ENCODE data around the gene TRIP10. TPM values are rescaled to one million over a fixed set of nuclear protein-coding genes. Genes with fewer than 3 reads are reported as not detected.
"Not testable (repeated sequence)": the region's sequence is repeated elsewhere in the genome, so short reads cannot be mapped to it uniquely, and the experiment has no call there.

TRIP10 gene, protein sequence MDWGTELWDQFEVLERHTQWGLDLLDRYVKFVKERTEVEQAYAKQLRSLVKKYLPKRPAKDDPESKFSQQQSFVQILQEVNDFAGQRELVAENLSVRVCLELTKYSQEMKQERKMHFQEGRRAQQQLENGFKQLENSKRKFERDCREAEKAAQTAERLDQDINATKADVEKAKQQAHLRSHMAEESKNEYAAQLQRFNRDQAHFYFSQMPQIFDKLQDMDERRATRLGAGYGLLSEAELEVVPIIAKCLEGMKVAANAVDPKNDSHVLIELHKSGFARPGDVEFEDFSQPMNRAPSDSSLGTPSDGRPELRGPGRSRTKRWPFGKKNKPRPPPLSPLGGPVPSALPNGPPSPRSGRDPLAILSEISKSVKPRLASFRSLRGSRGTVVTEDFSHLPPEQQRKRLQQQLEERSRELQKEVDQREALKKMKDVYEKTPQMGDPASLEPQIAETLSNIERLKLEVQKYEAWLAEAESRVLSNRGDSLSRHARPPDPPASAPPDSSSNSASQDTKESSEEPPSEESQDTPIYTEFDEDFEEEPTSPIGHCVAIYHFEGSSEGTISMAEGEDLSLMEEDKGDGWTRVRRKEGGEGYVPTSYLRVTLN
- 10 to 100 TPM; 42.6 to 43.4 TPM for total RNA-seq

DNA sequence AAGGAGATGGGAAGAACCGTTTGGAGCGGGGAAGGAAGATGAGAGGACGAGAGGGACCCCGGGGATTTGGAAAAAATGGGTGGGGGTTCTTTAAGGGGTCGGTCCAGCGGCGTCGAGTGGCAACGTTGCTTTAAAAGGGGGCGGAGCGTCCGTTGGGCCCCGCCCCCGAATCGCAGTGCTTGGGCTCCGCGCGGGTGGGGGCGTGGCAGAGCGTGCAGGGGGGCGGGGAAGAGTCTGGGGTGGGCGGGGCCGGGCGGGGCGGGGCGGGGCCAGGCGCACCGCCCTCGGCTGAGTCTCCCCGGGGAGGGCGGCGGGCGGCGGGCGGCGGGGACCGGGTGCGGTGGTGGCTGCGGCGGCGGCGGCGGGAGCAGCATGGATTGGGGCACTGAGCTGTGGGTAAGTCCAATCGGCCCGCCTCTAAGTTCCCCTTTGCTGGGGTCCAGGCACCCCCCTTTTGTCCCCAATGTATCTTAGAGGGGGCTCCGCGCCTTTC, at the start of gene TRIP10:
Gene TRIP10, plus strand, starts transcription at position 291 of the 493 bp plus-strand sequence. Its CDS starts 82 bp downstream, at position 373.
- POLR2A ChIA-PET = interaction anchor here (1.9 kb wide), 1 partner anchor 33 kb away, joined by 7 read pairs; the partner anchor contains the start of gene VAV1
- CTCF ChIA-PET = interaction anchor here (1.4 to 6.3 kb wide), 6 partner anchors 11 to 222 kb away, joined by 3 to 79 read pairs (median 6); no protein-coding TSS in a partner anchor

- ChIA-PET POLR2A (no interaction called here), CTCF (no interaction called here)
These were observed 49.2 kb upstream of the TRIP10 start for GRCh38 chr19:6690160-6690885.

GRCh38 chr19:6691342-6691741, 48.1 kb upstream of the TRIP10 start:
- ChIA-PET POLR2A (no interaction called here), CTCF (no interaction called here)

DNA sequence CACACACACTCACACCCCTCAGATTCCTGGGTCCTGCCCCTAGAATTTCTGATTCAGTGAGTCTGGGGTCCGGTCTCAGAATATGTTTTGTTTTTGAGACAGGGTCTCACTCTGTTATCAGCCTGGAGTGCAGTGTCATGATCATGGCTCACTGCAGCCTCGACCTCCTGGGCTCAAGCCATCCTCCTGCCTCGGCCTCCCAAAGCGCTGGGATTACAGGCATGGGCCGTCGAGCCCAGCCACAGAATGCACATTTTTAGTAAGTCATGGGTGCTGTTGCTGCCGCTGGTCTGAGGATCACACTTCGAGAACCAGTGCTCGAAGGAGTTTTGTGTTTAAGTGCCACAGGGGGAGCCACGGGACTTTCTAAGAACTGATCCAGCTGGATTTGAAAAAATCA, 47.5 kb upstream of the TRIP10 start:
- CTCF ChIA-PET = no interaction called here

DNA sequence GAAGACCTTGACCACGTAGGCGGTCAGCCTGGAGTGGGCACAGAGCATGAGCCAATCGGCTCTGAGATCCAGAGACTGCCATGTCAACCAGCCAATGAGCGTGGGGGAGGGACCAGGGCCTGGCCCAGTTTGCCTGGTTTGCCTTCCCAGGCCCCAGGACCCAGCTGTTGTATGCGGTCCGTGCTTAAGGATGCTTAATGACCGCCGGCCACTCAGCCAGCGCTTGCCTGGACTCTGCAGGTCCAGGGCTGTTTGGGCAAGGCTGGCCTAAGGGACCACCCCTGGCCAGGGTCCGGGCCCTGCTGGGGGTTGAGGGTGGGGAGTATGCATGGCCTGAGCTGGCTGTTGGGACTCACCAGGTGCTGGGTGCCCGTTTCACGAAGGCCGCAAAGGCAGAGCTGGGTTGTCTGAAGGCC, 46.4 kb upstream of the TRIP10 start:
- CTCF ChIA-PET = no interaction called here
- POLR2A ChIA-PET = no interaction called here

More for the DNA sequence above, 47.5 kb upstream of the TRIP10 start:
- POLR2A ChIA-PET = no interaction called here

- ChIA-PET CTCF (no interaction called here), POLR2A (no interaction called here)
These were observed 45.8 kb upstream of the TRIP10 start for GRCh38 chr19:6693681-6694080.

GRCh38 chr19:6694147-6694815, 45.2 kb upstream of the TRIP10 start:
- POLR2A ChIA-PET = no interaction called here
- CTCF ChIA-PET = no interaction called here

- POLR2A ChIA-PET = no interaction called here
- CTCF ChIA-PET = no interaction called here
These were observed 43.1 kb upstream of the TRIP10 start for GRCh38 chr19:6696239-6696820.

DNA sequence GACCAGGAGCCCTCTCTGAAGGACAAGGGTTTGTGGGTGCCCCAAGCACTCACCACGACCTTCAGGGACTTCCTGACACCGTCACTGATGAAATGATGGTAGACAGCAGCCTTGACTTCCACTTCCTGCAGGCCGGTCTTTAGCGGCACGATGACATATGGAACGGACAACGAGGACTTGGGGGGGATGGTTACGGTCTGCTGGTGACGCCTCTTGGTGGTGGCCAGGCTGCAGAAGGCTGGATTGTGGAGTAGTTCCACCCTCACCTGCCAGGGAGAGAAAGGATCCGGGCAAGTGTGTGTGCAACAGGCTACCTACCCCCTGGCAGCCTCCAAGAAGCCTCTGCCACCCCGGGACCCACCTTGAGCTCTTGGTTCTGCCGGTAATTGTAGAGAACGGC, 42.2 kb upstream of the TRIP10 start:
- ChIA-PET POLR2A (no interaction called here), CTCF (interaction anchor here (0.8 kb wide), 1 partner anchor 39 kb away, joined by 4 read pairs; no protein-coding TSS in a partner anchor)

GRCh38 chr19:6699935-6700334, 39.5 kb upstream of the TRIP10 start:
- CTCF ChIA-PET = no interaction called here
- POLR2A ChIA-PET = no interaction called here

GRCh38 chr19:6700586-6701316, 38.7 kb upstream of the TRIP10 start:
- ChIA-PET CTCF (no interaction called here), POLR2A (no interaction called here)

- POLR2A ChIA-PET = no interaction called here
- CTCF ChIA-PET = interaction anchor here (0.6 kb wide), 1 partner anchor 25 kb away, joined by 3 read pairs; no protein-coding TSS in a partner anchor
These were observed 33.4 kb upstream of the TRIP10 start for GRCh38 chr19:6705931-6706632.

- ChIA-PET POLR2A (no interaction called here), CTCF (no interaction called here)
These were observed 32.9 kb upstream of the TRIP10 start for GRCh38 chr19:6706633-6706958.

DNA sequence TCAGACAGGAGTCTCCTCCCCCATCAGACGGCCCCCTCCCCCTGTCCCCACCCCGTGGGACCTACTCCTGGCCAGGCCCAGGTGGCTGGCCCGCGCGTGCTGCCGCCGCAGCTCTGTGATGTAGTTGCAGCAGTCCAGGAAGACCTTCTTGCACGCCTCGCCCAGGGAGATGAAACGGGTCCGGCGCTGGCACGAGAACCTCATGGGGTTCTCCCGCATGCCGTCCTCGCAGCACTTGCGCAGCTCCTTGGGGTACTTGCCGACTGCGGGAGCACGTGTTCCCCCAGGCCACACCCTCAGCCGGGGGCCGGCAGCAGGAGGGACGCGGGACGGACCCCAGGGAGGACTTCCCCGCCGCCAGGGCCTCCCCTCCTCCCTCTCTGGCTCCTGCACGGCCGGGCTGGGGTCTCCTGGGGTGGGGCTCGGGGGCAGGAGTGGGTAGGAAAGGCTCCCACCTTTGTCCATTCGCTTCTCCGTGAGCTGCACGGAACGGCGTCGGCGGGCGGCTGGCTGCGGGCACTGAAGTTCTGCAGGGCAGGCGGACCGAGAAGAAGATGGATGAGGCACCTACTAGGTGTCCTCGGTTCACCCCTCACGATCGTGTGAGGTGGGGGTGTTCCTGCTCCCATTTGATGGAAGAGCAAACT, 32.3 kb upstream of the TRIP10 start:
- POLR2A ChIA-PET = no interaction called here
- CTCF ChIA-PET = no interaction called here

- POLR2A ChIA-PET = no interaction called here
- CTCF ChIA-PET = no interaction called here
These were observed 31.8 kb upstream of the TRIP10 start for GRCh38 chr19:6707658-6708018.

DNA sequence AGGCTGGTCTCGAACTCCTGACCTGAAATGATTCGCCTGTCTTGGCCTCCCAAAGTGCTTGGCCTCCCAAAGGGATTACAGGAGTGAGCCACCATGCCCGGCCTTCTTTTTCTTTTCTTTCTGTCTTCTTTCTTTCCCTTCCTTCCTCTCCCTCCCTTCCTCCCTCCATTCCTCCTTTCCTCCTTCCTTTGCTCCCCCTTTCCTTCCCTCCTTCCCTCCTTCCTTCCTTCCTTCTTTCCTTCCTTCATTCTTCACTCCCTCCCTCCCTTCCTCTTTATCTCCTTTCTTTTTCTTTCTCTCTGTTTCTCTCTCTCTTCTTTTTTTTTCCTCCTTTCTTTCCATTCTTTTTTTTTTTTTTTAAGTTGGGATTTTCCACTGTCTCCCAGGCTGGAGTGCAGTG, 31.1 kb upstream of the TRIP10 start:
- CTCF ChIA-PET = no interaction called here
- POLR2A ChIA-PET = no interaction called here

- CTCF ChIA-PET, POLR2A ChIA-PET: not testable (repeated sequence)
These were observed 30.6 kb upstream of the TRIP10 start for GRCh38 chr19:6708913-6709312.

DNA sequence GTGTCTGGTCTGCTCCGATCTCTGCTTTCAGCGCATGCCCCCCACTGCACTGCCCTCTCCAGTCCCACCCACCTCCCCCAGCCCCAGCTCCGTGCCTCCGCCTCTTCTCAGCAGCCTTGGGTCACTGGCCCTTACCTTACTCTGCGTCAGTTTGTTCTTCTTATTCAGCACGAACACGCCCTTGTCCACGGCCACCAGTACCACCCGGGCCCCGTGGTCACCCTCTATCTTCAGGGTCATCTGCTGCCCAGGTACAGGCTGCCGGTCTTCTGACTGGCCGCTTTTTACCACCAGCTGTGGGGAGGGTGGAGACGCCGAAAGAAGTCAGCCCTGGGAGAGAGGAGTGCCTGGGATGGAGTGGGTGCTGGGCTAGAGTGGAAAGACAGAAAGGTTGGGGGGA, 29.9 kb upstream of the TRIP10 start:
- POLR2A ChIA-PET = interaction anchor here (0.5 kb wide), 1 partner anchor 23 kb away, joined by 4 read pairs; no protein-coding TSS in a partner anchor
- CTCF ChIA-PET = no interaction called here
